Progenitor cell of endocrine pancreas (in vitro differentiated cells): Measurements from ENCODE around the gene ASAP3. TPM values are rescaled to one million over a fixed set of nuclear protein-coding genes. Genes with fewer than 3 reads are reported as not detected.

Source experiments
- DNase-seq: peaks from one replicate; pipeline ENCODE4 v3.0.0; 2021; ENCODE audit warnings: low spot score; ENCODE audit not compliant: unreplicated experiment
- H3K27ac Mint-ChIP-seq: 2 replicates; pipeline ENCODE4 v1.8.0; 2021; ENCODE audit warnings: mild to moderate bottlenecking, moderate library complexity, mixed read lengths
- H3K27me3 Mint-ChIP-seq: 2 replicates; pipeline ENCODE4 v1.8.0; 2021; ENCODE audit warnings: mixed read lengths
- H3K36me3 Mint-ChIP-seq: 2 replicates; pipeline ENCODE4 v1.8.0; 2022; ENCODE audit warnings: mixed read lengths; ENCODE audit not compliant: insufficient read depth
- H3K4me1 Mint-ChIP-seq: 2 replicates; pipeline ENCODE4 v1.8.0; 2021; ENCODE audit warnings: low read depth, mixed read lengths
- H3K4me3 Mint-ChIP-seq: 2 replicates; pipeline ENCODE4 v1.8.0; 2021; ENCODE audit warnings: low read depth, mild to moderate bottlenecking, moderate library complexity, mixed read lengths
- H3K9me3 Mint-ChIP-seq: 2 replicates; pipeline ENCODE4 v1.8.0; 2021; ENCODE audit warnings: low read depth, mixed read lengths
- CTCF ChIP-seq: fragments of 200-600 bp; sonication (generic); IDR thresholded peaks from one replicate; pipeline ENCODE4 v1.5.0; 2021; ENCODE audit warnings: antibody characterized with exemption, mild to moderate bottlenecking; ENCODE audit not compliant: unreplicated experiment
- long read RNA-seq: library from polyadenylated mRNA; unstranded; transcript quantifications from one replicate; pipeline ENCODE4 v2.0.0, GENCODE V29; 2020
- total RNA-seq: library from RNA; stranded (reverse); gene quantifications from 2 replicates; pipeline ENCODE4 v1.2.1, GENCODE V29; 2021

ASAP3 gene
- total RNA-seq: 63.4 and 67.8 TPM in 2 replicates
- long read RNA-seq, full-length matches to known transcripts: 42 of 82 reads
- long read RNA-seq, partial matches to known transcripts: 24 of 82 reads
- long read RNA-seq, other reads (novel, unspliced or antisense): 16 of 82 reads

GRCh38 chr1:23483321-23484252, at the start of gene ASAP3:
Gene ASAP3 (minus strand): TSS chr1:23484179. CDS start chr1:23484133, 46 bp downstream.
- peak within 1 kb of the TSS; percentile 93 for H3K27ac Mint-ChIP-seq
- no peaks in the 10 kb centered on the region for H3K36me3 Mint-ChIP-seq
- peak within 1 kb of the TSS; percentile 93 for H3K4me3 Mint-ChIP-seq
- peak; percentile 38 for TF ChIP-seq CTCF
- H3K4me1 Mint-ChIP-seq: peaks cover 27% of the 10 kb centered on the region
- H3K27me3 Mint-ChIP-seq: peaks cover 24% of the 10 kb centered on the region
- no peaks in the 10 kb centered on the region for H3K9me3 Mint-ChIP-seq
- peak; percentile 40 for DNase-seq

GRCh38 chr1:23533246-23534023, 49.5 kb upstream of the ASAP3 start:
- H3K36me3 Mint-ChIP-seq: no peaks in the 10 kb centered on the region
- H3K9me3 Mint-ChIP-seq: no peaks in the 10 kb centered on the region
- H3K4me3 Mint-ChIP-seq: no peak overlapping the region
- DNase-seq: no peak
- peaks cover 10% of the 10 kb centered on the region for H3K4me1 Mint-ChIP-seq
- H3K27me3 Mint-ChIP-seq: peaks cover 11% of the 10 kb centered on the region
- TF ChIP-seq CTCF: no peak
- no peak overlapping the region for H3K27ac Mint-ChIP-seq

- Mint-ChIP-seq H3K36me3 (no peaks in the 10 kb centered on the region), H3K27ac (no peak overlapping the region), H3K9me3 (no peaks in the 10 kb centered on the region), H3K27me3 (peaks cover 11% of the 10 kb centered on the region), H3K4me3 (peak overlapping the region; percentile 86), H3K4me1 (peaks cover 10% of the 10 kb centered on the region)
- TF ChIP-seq CTCF: no peak
- DNase-seq: no peak
Measured at GRCh38 chr1:23531562-23532094, 47.6 kb upstream of the ASAP3 start.

- peak; percentile 56 for DNase-seq
- Mint-ChIP-seq H3K27ac (peak within 1 kb of the TSS; percentile 77), H3K9me3 (no peaks in the 10 kb centered on the region), H3K4me1 (peaks cover 10% of the 10 kb centered on the region), H3K27me3 (peaks cover 11% of the 10 kb centered on the region), H3K4me3 (peak within 1 kb of the TSS; percentile 86), H3K36me3 (no peaks in the 10 kb centered on the region)
- TF ChIP-seq CTCF: peak; percentile 36
Measured at GRCh38 chr1:23530747-23531561, 47.0 kb upstream of the ASAP3 start, which contains the start of gene E2F2. Gene E2F2 (minus strand): TSS chr1:23531233. CDS start chr1:23530793, 440 bp downstream.
